ENCODE data around the gene FZD4.

DNA sequence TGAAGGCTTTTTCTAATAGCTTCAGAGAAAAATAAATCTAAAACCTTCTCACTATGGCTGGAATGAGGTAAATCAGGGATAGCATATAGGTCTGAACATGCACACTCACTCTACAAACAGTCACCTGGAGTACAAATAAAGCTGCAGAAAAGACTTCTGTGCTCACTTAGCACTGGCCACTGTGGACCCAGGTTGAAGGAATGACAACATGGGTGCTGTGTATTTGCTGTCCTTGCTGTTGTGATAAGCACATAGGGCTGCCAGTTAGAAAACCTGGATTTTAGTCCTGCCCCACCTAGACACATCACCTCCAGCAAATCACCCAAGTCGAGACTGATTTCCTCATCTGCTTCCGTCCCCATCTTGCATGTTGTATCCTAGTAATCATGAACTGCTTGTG is 51.2 kb downstream of the FZD4 start:
- no peak for TF ChIP-seq POLR2A (IDR thresholded peaks at IDR 0.05)
- TF ChIP-seq, protein P1, sequence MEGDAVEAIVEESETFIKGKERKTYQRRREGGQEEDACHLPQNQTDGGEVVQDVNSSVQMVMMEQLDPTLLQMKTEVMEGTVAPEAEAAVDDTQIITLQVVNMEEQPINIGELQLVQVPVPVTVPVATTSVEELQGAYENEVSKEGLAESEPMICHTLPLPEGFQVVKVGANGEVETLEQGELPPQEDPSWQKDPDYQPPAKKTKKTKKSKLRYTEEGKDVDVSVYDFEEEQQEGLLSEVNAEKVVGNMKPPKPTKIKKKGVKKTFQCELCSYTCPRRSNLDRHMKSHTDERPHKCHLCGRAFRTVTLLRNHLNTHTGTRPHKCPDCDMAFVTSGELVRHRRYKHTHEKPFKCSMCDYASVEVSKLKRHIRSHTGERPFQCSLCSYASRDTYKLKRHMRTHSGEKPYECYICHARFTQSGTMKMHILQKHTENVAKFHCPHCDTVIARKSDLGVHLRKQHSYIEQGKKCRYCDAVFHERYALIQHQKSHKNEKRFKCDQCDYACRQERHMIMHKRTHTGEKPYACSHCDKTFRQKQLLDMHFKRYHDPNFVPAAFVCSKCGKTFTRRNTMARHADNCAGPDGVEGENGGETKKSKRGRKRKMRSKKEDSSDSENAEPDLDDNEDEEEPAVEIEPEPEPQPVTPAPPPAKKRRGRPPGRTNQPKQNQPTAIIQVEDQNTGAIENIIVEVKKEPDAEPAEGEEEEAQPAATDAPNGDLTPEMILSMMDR (IDR thresholded peaks at IDR 0.05) = no peak

All from body of pancreas (tissue), 4 donors.